ENCODE data around the gene XCL1. TPM values are rescaled to one million over a fixed set of nuclear protein-coding genes. Genes with fewer than 3 reads are reported as not detected.

XCL1 gene
- total and polyA plus RNA-seq, 2 of the 13 experiments (the other 11 are each of a cell fraction or from before 2014, with no cell fraction given), result 2.5 to 7.6 TPM

DNA sequence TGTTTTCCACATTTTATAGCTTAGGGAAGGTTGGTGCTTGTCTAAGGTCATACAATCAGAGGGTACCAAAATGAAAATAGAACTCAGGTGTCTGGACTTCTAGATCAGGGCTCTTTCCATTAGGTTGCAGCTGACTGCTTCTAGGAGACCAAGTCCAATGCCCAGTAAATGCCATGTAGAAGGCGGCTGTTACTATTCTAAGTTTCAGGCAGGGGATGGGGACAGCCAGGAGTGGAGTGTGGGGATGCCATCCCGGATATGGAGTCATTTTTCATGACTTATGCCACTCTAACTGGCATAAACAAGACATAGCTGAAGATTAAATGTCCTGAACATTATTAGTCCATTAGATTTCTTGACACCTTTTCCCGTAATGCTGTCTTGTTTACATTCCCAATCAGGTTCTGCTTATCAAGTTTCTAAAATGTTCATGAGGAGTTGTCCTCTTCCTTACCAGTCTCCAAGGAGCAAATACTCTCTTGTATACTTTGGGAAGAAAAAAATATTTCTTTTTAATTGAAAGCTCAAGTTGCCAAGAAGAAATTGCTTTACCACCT, 31.5 kb downstream of the XCL1 start:
- POLR2A ChIA-PET, result no interaction called here
- ATAC-seq (no peak), DNase-seq (ENCODE audit: low spot score) (no peak), FAIRE-seq (no peak)
- TF ChIP-seq KLF6 (CRISPR knock-in tag; IDR thresholded peaks at IDR 0.05) (no peak), TBP (CRISPR knock-in tag; IDR thresholded peaks at IDR 0.05) (no peak), HNF4A (CRISPR knock-in tag; IDR thresholded peaks at IDR 0.05) (no peak), HMGA1 (CRISPR knock-in tag; conservative IDR thresholded peaks at IDR 0.05) (no peak), ZNF737 (CRISPR knock-in tag; IDR thresholded peaks at IDR 0.05; ENCODE audit: borderline replicate concordance) (no peak), MXD4 (CRISPR knock-in tag; IDR thresholded peaks at IDR 0.05) (no peak), U2AF2 (IDR thresholded peaks at IDR 0.05; ENCODE audit: low read depth, low read length) (no peak)
- TF ChIP-seq, protein P1, sequence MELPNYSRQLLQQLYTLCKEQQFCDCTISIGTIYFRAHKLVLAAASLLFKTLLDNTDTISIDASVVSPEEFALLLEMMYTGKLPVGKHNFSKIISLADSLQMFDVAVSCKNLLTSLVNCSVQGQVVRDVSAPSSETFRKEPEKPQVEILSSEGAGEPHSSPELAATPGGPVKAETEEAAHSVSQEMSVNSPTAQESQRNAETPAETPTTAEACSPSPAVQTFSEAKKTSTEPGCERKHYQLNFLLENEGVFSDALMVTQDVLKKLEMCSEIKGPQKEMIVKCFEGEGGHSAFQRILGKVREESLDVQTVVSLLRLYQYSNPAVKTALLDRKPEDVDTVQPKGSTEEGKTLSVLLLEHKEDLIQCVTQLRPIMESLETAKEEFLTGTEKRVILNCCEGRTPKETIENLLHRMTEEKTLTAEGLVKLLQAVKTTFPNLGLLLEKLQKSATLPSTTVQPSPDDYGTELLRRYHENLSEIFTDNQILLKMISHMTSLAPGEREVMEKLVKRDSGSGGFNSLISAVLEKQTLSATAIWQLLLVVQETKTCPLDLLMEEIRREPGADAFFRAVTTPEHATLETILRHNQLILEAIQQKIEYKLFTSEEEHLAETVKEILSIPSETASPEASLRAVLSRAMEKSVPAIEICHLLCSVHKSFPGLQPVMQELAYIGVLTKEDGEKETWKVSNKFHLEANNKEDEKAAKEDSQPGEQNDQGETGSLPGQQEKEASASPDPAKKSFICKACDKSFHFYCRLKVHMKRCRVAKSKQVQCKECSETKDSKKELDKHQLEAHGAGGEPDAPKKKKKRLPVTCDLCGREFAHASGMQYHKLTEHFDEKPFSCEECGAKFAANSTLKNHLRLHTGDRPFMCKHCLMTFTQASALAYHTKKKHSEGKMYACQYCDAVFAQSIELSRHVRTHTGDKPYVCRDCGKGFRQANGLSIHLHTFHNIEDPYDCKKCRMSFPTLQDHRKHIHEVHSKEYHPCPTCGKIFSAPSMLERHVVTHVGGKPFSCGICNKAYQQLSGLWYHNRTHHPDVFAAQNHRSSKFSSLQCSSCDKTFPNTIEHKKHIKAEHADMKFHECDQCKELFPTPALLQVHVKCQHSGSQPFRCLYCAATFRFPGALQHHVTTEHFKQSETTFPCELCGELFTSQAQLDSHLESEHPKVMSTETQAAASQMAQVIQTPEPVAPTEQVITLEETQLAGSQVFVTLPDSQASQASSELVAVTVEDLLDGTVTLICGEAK (IDR thresholded peaks at IDR 0.05), result no peak
- TF ChIP-seq, protein P1 (CRISPR knock-in tag; IDR thresholded peaks at IDR 0.05), result no peak
- TF ChIP-seq, protein P2, sequence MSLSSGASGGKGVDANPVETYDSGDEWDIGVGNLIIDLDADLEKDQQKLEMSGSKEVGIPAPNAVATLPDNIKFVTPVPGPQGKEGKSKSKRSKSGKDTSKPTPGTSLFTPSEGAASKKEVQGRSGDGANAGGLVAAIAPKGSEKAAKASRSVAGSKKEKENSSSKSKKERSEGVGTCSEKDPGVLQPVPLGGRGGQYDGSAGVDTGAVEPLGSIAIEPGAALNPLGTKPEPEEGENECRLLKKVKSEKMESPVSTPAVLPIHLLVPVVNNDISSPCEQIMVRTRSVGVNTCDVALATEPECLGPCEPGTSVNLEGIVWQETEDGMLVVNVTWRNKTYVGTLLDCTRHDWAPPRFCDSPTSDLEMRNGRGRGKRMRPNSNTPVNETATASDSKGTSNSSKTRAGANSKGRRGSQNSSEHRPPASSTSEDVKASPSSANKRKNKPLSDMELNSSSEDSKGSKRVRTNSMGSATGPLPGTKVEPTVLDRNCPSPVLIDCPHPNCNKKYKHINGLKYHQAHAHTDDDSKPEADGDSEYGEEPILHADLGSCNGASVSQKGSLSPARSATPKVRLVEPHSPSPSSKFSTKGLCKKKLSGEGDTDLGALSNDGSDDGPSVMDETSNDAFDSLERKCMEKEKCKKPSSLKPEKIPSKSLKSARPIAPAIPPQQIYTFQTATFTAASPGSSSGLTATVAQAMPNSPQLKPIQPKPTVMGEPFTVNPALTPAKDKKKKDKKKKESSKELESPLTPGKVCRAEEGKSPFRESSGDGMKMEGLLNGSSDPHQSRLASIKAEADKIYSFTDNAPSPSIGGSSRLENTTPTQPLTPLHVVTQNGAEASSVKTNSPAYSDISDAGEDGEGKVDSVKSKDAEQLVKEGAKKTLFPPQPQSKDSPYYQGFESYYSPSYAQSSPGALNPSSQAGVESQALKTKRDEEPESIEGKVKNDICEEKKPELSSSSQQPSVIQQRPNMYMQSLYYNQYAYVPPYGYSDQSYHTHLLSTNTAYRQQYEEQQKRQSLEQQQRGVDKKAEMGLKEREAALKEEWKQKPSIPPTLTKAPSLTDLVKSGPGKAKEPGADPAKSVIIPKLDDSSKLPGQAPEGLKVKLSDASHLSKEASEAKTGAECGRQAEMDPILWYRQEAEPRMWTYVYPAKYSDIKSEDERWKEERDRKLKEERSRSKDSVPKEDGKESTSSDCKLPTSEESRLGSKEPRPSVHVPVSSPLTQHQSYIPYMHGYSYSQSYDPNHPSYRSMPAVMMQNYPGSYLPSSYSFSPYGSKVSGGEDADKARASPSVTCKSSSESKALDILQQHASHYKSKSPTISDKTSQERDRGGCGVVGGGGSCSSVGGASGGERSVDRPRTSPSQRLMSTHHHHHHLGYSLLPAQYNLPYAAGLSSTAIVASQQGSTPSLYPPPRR (CRISPR knock-in tag; IDR thresholded peaks at IDR 0.05; ENCODE audit: borderline replicate concordance), result no peak
- H3K9ac ChIP-seq (ENCODE audit: insufficient read depth, low read depth, low read length), result no peak overlapping the region
- H3K9me3 ChIP-seq (ENCODE audit: low read length), result no peaks in the 10 kb centered on the region
- intact Hi-C loops (cut with micrococcal nuclease; ENCODE audit: unreplicated experiment) (loop anchor here (10.0 kb wide), 1 partner anchor 227 kb away; no protein-coding TSS in a partner anchor), in situ Hi-C loops (cut with HindIII; ENCODE audit: extremely low pct_ligation_motif_present, low pct_unique_long_range_greater_than_20kb) (no loop called here)
- H3K4me2 ChIP-seq (ENCODE audit: low read depth, low read length), result no peak overlapping the region
- H2AFZ ChIP-seq (ENCODE audit: low read length), result no peak overlapping the region
- no peaks in the 10 kb centered on the region for H3K36me3 ChIP-seq (replicated peaks in 1 of 2; ENCODE audit: control insufficient read depth in 1 of 2, insufficient read depth in 2 of 2, low read length in 2 of 2)
- H3K4me1 ChIP-seq (ENCODE audit: insufficient read depth, low read length), result no peaks in the 10 kb centered on the region
- CTCF ChIA-PET (ENCODE audit: low intra/inter-chr PET ratio, low total read pairs), result no interaction called here
- peaks cover 0 to 5% of the 10 kb centered on the region in 2 experiments; a peak in 2 of 5 replicates for H3K27me3 ChIP-seq (ENCODE audit: control insufficient read depth in 1 of 2, insufficient read depth in 2 of 2, low read length in 2 of 2)
- no TSS peak for BruUV-seq (replicated peaks)
- no peaks in the 10 kb centered on the region for H3K79me2 ChIP-seq (ENCODE audit: insufficient read depth, low read length)
- H3K4me3 ChIP-seq (replicated peaks in 1 of 3; ENCODE audit: insufficient read depth in 1 of 3, low read depth in 2 of 3, low read length in 3 of 3), result no peak overlapping the region
- no peaks in the 10 kb centered on the region for H4K20me1 ChIP-seq (ENCODE audit: insufficient read depth, low read length)
- WGBS (ENCODE audit: low lambda C conversion rate), result 43% methylated on average over 2 of the region's 3 CpGs
- no peak overlapping the region for H3K27ac ChIP-seq (ENCODE audit: extremely low read length, insufficient read depth, low read length)
